Muscle layer of duodenum (tissue), 2 donors: ENCODE measurements around the gene PPIL1.

Experiments used
- H3K27ac ChIP-seq: one replicate; pipeline ENCODE4 v1.7.0; 2013; ENCODE audit warnings: mild to moderate bottlenecking, low read length
- H3K27me3 ChIP-seq: one replicate; pipeline ENCODE4 v1.7.0; 2013; ENCODE audit warnings: low read depth, mild to moderate bottlenecking, control low read depth, low read length
- H3K36me3 ChIP-seq, 2 donors: one replicate each; pipeline ENCODE4 v1.7.0; 2013; ENCODE audit warnings: low read length in 2 of 2, control low read depth in 1 of 2, mild to moderate bottlenecking in 1 of 2; ENCODE audit not compliant: insufficient read depth in 2 of 2, control insufficient read depth in 1 of 2
- H3K4me1 ChIP-seq, 2 donors: one replicate each; pipeline ENCODE4 v1.7.0; 2013; ENCODE audit warnings: low read length in 2 of 2, mild to moderate bottlenecking in 2 of 2, control low read depth in 1 of 2, moderate library complexity in 1 of 2; ENCODE audit not compliant: insufficient read depth in 2 of 2, control insufficient read depth in 1 of 2
- H3K4me3 ChIP-seq, 2 donors: one replicate each; pipeline ENCODE4 v1.7.0; 2013; ENCODE audit warnings: low read length in 2 of 2, low read depth in 1 of 2, mild to moderate bottlenecking in 1 of 2
- H3K9me3 ChIP-seq, 2 donors: one replicate each; pipeline ENCODE4 v1.7.0; 2013; ENCODE audit warnings: low read length in 2 of 2, control low read depth in 1 of 2, mild to moderate bottlenecking in 1 of 2; ENCODE audit not compliant: control insufficient read depth in 1 of 2
- donor health status: healthy.

The PPIL1 gene

DNA sequence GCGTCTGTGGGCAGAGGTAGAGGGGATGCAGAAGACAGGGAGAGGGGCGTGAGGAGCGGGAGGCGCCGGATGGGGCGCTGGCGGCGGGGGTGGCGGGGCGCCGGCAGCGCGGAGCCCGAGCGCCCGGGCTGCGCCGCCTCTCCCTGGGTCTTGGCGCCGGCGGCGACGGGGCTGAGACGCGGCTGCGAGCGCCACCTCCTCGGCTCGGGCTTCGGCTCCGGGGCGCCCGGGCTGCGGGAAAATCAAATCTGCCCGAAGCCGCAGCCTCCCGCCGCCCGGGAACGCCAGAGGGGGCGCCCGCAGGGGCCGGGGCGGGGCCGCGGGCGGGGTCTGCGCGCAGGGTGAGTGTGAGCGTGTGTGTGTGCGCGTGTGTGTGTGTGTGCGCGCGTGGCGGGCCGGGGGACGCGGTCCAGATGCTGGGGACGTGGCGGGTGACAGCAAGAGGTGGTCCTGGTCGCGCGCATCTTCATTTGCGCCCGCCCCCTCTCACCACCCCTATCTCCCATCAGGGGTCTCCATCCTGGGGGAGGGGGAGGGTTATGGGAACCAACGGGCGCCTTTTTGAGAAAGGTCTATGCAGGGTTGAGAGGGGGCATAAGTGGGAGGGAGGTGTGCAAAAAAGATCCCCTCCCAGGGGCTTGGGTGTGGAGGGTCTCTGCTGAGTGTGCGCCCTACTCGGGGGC, 34.7 kb downstream of the PPIL1 start:
- Histone ChIP-seq H3K4me3 (peak overlapping the region; percentile 37 to 66), H3K27me3 (peaks cover 20% of the 10 kb centered on the region), H3K4me1 (peaks cover 0 to 21% of the 10 kb centered on the region in 2 donors), H3K9me3 (no peaks in the 10 kb centered on the region), H3K36me3 (no peaks in the 10 kb centered on the region), H3K27ac (no peak overlapping the region)

DNA sequence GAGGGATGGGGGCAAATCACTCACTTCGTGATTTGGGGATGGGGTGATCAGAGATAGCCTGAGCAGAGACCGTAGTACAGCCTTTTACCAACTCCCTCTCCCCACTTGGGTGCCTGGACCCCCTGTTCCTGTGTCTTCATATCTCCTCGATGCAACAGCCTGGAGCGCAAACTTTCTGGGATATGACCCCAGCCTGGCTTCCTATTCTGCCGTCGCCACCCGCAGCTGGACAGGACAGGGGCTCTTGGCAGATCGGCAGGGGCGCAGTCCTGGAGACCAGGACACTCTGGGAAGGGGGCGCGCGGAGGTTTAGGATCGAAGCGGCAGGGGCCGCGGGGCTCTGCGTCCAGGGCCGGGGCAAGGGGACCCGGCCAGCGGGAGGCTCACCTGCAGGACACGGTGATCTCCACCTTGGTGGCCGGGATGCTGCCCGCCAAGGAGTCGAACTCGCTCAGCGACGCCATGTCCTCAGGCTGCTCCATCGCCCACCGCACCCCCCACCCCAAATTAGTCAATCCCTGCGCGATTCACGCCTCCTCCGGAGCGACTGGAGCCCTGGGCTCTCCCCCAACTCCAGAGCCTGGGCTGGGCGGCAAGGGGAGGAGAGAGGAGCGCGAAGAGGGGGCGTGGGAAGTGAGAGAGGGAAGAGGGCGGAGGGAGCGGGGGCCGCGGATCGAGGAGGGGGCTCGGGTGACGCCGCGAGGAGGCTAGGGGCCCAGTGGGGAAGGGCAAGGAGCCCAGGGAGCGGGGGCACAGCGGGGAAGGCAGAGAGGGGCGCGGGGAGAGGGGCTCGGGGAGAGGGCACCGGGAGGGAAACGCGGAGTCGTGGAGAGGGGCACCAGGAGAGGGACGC, 35.5 kb downstream of the PPIL1 start, which contains the start of gene CPNE5:
CPNE5 (minus strand) TSS at position 549 of the 853 bp plus-strand sequence; CDS start at position 482, 67 bp downstream.
- Histone ChIP-seq H3K9me3 (no peaks in the 10 kb centered on the region), H3K27me3 (peaks cover 20% of the 10 kb centered on the region), H3K4me1 (peaks cover 0 to 21% of the 10 kb centered on the region in 2 donors), H3K4me3 (peak within 1 kb of the TSS; percentile 37 to 66), H3K36me3 (no peaks in the 10 kb centered on the region), H3K27ac (no peak within 1 kb of the TSS)

DNA sequence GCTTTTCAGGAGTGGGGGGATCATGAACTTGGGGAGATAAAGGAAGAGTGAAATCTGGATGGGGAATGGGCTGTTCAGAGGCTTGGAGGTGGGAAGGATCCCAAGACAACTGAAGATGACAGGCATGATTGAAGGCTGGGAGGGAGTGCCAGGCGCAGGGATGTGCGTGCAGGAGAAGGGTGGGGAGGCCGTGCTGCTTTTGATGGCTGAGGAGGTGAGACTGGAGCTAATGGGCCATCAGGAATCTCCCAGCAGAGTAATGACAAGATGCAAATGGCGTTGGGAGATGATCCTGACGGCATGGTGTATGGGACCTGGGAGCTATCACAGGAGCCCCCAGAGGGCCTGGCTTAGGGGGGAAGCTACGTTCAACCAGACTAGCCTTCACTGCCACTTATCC, 36.9 kb downstream of the PPIL1 start:
- Histone ChIP-seq H3K4me3 (no peak overlapping the region), H3K27me3 (peaks cover 20% of the 10 kb centered on the region), H3K4me1 (peaks cover 0 to 21% of the 10 kb centered on the region in 2 donors)

DNA sequence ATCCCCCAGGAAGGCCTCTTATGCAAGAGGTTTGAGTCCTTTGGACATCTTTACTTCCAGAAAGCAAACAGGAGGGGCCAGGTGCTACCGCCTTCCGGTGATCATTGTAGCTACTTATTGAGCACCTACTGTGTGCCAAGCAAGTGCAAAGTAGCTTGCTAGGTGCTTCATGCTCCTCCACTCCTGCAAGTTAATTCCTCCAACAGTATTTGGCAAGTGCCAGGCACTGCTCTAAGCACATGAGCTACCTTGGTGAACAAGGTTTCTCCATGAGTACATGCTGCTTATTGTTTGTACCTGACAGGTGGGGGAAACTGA, 37.6 kb downstream of the PPIL1 start:
- H3K9me3 ChIP-seq = no peaks in the 10 kb centered on the region
- no peak overlapping the region for H3K27ac ChIP-seq
- peaks cover 0 to 21% of the 10 kb centered on the region in 2 donors for H3K4me1 ChIP-seq
- peaks cover 20% of the 10 kb centered on the region for H3K27me3 ChIP-seq
- no peaks in the 10 kb centered on the region for H3K36me3 ChIP-seq
- no peak overlapping the region for H3K4me3 ChIP-seq

More for the DNA sequence above, 36.9 kb downstream of the PPIL1 start:
- Histone ChIP-seq H3K36me3 (no peaks in the 10 kb centered on the region), H3K27ac (no peak overlapping the region), H3K9me3 (no peaks in the 10 kb centered on the region)

DNA sequence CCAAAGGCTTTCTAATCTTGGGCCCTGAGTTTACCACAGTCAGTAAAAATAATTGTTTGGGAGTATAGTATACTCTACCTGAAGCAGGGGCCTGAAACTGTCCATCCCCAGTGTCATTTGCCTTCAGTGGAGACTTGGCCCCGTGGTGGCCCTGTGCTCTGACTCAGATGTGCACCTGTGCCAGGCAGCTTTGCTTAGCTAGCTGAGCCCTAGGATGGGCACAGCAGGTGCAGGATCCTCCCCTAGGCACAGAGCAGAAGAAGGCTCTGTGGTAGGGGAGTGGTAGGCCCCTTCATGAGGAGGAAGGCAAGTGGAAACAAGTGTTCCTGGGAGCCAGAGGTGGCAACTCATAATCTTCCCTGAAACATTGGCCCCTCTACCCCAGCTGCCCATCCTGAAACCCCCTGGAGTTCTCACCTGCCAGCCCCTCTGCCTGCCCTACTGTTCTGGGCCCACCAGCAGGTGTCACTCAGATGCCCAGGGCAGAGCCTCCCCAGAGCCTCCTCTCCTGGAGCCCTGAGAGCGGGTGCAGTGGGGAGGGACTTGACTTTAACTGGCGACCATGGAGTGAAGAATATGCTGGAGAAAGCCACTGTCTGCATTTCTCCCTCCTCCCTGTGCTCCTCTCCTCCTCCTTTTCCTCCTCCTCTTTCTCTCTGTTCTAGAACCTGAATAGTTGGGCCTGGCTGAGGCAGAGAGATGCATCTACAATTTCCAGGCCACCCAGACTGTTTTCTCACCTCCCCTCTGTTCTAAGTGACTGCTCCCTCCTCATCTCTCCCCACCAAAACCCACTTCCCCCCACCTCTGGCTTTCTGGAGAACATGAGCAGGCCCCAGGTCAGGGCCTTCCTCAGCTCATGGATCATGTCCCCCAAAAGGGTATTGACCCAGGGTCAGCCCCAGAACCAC, 38.2 kb downstream of the PPIL1 start:
- Histone ChIP-seq H3K27me3 (peaks cover 20% of the 10 kb centered on the region), H3K36me3 (no peaks in the 10 kb centered on the region), H3K4me1 (peaks cover 0 to 21% of the 10 kb centered on the region in 2 donors), H3K27ac (no peak overlapping the region), H3K9me3 (no peaks in the 10 kb centered on the region), H3K4me3 (no peak overlapping the region)

DNA sequence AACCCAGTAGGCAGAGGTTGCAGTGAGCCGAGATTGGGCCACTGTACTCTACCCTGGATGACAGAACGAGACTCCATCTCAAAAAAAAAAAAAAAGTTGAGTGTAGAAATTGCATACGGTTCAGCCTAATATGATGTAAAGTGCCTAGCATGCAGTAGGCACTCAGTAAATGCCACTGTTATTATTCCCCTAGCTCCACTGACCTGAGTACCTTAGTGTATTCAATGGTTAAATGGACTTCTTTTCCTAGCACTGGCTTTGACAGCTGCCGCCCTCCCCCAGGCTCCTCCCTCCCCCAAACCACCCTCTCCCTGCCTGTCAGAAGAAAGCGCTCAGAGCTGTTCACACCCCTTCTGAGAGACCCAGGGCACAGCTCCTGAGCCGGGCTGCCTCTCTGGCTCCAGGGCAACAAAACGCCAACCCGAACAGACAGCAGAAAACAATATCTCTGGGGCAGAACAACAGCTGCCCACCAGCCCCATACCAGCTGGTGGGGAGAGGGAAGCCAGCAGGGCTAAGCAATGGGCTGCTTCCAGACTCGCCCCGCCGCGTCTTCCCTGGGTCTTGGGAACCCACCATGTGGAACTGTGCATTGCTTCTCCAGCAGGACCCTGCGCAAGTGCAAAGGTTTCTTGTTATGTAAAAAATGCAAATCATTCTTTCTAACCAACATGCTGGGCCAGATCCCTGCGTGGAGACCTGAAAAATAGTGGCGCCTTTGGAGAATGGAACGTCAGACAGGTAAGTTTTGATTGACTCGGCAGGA, 39.8 kb downstream of the PPIL1 start:
- Histone ChIP-seq H3K9me3 (no peaks in the 10 kb centered on the region), H3K27me3 (peaks cover 12% of the 10 kb centered on the region), H3K4me3 (no peak overlapping the region), H3K36me3 (no peaks in the 10 kb centered on the region), H3K27ac (no peak overlapping the region), H3K4me1 (peaks cover 9 to 16% of the 10 kb centered on the region in 2 donors)

DNA sequence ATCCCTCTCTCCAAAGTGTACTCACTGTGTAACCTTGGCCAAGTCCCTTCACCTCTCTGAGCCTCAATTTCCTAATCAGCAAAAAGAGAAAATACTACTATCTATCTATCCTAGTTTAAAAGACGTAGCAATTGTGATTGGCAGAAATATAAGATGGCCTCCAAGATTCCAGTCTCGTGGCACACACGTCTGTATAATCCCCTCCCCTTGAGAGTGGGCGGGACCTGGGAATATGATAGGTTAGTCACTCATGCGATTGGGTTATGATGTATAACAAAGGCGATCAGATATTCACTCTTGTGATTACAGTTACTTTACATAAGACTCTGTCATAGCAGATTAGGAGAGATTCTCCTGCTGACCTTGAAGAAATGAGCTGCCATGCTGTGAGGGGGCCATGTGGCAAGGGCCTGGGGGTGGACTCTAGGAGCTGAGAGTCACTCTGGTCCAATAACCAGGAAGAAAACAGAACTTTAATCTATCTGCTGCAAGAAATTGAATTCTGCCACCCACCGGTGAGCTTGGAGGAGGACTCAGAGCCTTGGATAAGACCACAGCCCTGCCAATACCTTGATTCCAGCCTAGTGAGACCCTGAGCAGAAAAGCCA, 41.3 kb downstream of the PPIL1 start:
- Histone ChIP-seq H3K36me3 (no peaks in the 10 kb centered on the region), H3K9me3 (no peaks in the 10 kb centered on the region), H3K27ac (no peak overlapping the region), H3K4me1 (peaks cover 9 to 12% of the 10 kb centered on the region in 2 donors), H3K4me3 (no peak overlapping the region), H3K27me3 (peaks cover 4% of the 10 kb centered on the region)

DNA sequence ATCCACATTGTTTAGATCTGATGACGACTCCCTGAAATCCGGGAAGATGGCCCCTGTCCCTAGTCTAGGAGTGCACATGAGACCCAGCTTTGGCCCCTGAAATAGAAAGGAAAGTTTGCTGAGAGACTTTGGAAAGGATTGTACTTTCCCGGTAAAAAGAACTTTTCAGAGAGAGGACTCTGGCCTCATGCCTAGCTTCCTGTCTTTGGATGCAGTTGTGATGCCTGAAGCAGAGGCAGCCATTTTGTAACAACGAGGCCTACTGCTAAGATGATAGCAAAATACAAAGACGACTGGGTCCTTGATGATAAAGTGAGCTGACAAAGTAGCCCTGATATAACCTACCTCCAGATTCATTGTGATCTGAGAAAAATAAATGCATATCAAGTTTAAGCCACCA, 42.3 kb downstream of the PPIL1 start:
- no peaks in the 10 kb centered on the region for H3K36me3 ChIP-seq
- H3K4me1 ChIP-seq = peaks cover 9 to 16% of the 10 kb centered on the region in 2 donors
- H3K27ac ChIP-seq = no peak overlapping the region
- no peaks in the 10 kb centered on the region for H3K9me3 ChIP-seq
- H3K4me3 ChIP-seq = no peak overlapping the region
- no peaks in the 10 kb centered on the region for H3K27me3 ChIP-seq

DNA sequence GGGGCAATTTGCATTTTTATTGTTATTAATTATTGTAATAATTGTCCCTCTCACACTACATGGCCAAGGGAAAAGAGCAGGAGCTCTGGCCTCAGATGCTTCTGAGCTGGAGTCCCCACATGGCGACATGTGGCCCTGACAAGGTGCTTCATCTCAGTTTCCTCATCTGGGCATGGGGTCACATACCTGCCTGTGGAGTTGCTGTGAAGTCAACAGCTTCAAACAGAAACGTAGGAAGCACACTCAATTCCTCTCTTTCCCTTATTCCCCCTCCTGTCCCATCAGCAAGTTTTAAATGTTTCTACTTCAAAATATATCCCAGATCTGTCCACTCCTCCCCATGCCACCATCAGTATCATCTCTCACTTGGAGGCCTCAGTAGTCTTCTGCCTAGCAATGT, 44.0 kb downstream of the PPIL1 start:
- Histone ChIP-seq H3K27ac (peak overlapping the region; percentile 45), H3K27me3 (no peaks in the 10 kb centered on the region), H3K4me3 (no peak overlapping the region), H3K9me3 (no peaks in the 10 kb centered on the region), H3K4me1 (peaks cover 9 to 16% of the 10 kb centered on the region in 2 donors), H3K36me3 (no peaks in the 10 kb centered on the region)

DNA sequence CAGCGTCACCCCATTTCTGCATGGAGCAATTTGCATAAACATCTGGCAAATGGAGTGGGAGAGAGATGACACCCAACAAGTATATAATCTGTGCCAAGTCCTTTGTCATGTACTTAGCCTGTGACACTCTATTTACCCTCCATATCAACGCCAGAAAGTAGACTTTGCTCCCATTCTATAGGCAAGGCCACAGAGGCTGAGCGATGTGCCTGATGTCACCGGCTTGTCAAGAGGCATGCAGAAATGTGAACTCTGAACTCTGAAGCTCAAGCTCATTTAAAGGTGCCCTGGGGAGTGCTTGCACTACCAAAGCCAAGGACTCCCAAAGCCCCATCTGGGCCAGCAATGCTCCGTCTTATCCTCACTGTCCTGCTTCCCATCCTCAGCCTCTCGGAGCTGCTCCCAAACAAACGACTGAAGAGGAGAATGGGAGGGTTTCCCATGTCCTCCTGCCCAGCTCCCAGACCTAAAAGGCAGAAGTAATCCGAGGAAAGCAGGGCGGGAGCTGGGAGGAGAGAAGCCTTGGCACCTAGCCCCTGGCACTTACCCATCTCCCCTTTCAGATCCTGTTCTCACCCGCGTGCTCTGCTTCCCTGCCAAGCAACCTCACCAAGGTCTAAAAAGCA, 44.6 kb downstream of the PPIL1 start:
- Histone ChIP-seq H3K4me1 (peaks cover 9 to 16% of the 10 kb centered on the region in 2 donors), H3K27ac (peak overlapping the region; percentile 45), H3K4me3 (no peak overlapping the region), H3K9me3 (no peaks in the 10 kb centered on the region), H3K27me3 (no peaks in the 10 kb centered on the region), H3K36me3 (no peaks in the 10 kb centered on the region)
